Measurements from ENCODE around the gene C1orf210. TPM values are rescaled to one million over a fixed set of nuclear protein-coding genes. Genes with fewer than 3 reads are reported as not detected.

C1orf210 gene
- total and polyA plus RNA-seq, 9 of the 15 experiments (the other 6 are each of a cell fraction or from before 2014, with no cell fraction given): 0.21 TPM; not detected in 8

- Histone ChIP-seq H3K4me1 (replicated peaks in 1 of 2; ENCODE audit: control insufficient read depth in 2 of 2, insufficient read depth in 2 of 2, low read length in 2 of 2) (no peaks in the 10 kb centered on the region), H3K9me3 (replicated peaks; ENCODE audit: control insufficient read depth, insufficient read depth, low read depth, low read length) (no peaks in the 10 kb centered on the region), H3K9ac (ENCODE audit: insufficient read depth in 1 of 2, low read depth in 2 of 2, low read length in 2 of 2) (0 out of 4 replicates have a peak overlapping the region, but pooled peaks of 1 of the 2 experiments have one; percentile 2), H3K27ac (ENCODE audit: extremely low read depth, low read depth, low read length) (no peak overlapping the region), H3K27me3 (ENCODE audit: control insufficient read depth in 2 of 2, insufficient read depth in 2 of 2, low read length in 2 of 2) (peaks cover 26 to 63% of the 10 kb centered on the region in 2 experiments), H3K4me3 (no peak overlapping the region), H3K4me2 (ENCODE audit: insufficient read depth, low read length) (no peak overlapping the region), H3K36me3 (ENCODE audit: control insufficient read depth, insufficient read depth, low read length) (no peaks in the 10 kb centered on the region), H3K79me2 (ENCODE audit: control insufficient read depth, insufficient read depth, low read length) (no peaks in the 10 kb centered on the region), H3K9me1 (ENCODE audit: control insufficient read depth, insufficient read depth, low read length) (no peaks in the 10 kb centered on the region), H4K20me1 (replicated peaks; ENCODE audit: control insufficient read depth, insufficient read depth, low read length) (peaks cover 8% of the 10 kb centered on the region; the same call in 1 of the 2 replicates), H2AFZ (ENCODE audit: low read depth, low read length) (no peak overlapping the region)
- intact Hi-C loops (cut with micrococcal nuclease) (no loop called here), in situ Hi-C loops (cut with MboI) (loop anchor here (10.0 kb wide), 1 partner anchor 701 kb away; the partner anchor contains the start of gene ARTN)
- no peak for DNase-seq (ENCODE audit: extremely low read depth in 1 of 4, low spot score in 3 of 4)
- BruUV-seq (replicated peaks): no TSS peak
- WGBS (ENCODE audit: insufficient coverage, low coverage, missing lambda C conversion rate): 12% methylated on average over 17 of the region's 17 CpGs
- CTCF ChIA-PET (ENCODE audit: low intra/inter-chr PET ratio): no interaction called here
- TF ChIP-seq ETS1 (conservative IDR thresholded peaks at IDR 0.05; ENCODE audit: control insufficient read depth, low read depth, low read length) (no peak), ZNF316 (IDR thresholded peaks at IDR 0.05) (no peak), MECOM (CRISPR knock-in tag; IDR thresholded peaks at IDR 0.05) (no peak), ZNF57 (CRISPR knock-in tag; IDR thresholded peaks at IDR 0.05) (no peak), JUNB (CRISPR knock-in tag; conservative IDR thresholded peaks at IDR 0.05) (no peak), ZNF134 (CRISPR knock-in tag; conservative IDR thresholded peaks at IDR 0.05) (no peak), PHF21A (IDR thresholded peaks at IDR 0.05; ENCODE audit: borderline replicate concordance, low read depth) (no peak)
- ATAC-seq: no peak
- no peak for FAIRE-seq
- POLR2A ChIA-PET: no interaction called here
Observed at GRCh38 chr1:43234267-43234666, 51.1 kb downstream of the C1orf210 start.
